GM21447 (cell line): Measurements from ENCODE around the gene PHF2.

Experiments used
- ATAC-seq: cut with Tn5 transposase; IDR thresholded peaks from one replicate; pipeline ENCODE4 v1.9.1; 2021; ENCODE audit not compliant: unreplicated experiment

PHF2 gene

GRCh38 chr9:93567271-93567959 is 9.0 kb upstream of the PHF2 start:
- peak; percentile 2 for ATAC-seq

- ATAC-seq = no peak
These were observed 8.2 kb upstream of the PHF2 start for GRCh38 chr9:93568169-93568568.

GRCh38 chr9:93569621-93570174 is 6.7 kb upstream of the PHF2 start:
- no peak for ATAC-seq

GRCh38 chr9:93572221-93572620 is 4.2 kb upstream of the PHF2 start:
- no peak for ATAC-seq

GRCh38 chr9:93572636-93573515 is 3.5 kb upstream of the PHF2 start:
- ATAC-seq = no peak

GRCh38 chr9:93573516-93573828 is 2.9 kb upstream of the PHF2 start:
- ATAC-seq = no peak

- no peak for ATAC-seq
These were observed 2.1 kb upstream of the PHF2 start for GRCh38 chr9:93574091-93574899.

- no peak for ATAC-seq
These were observed 1.2 kb upstream of the PHF2 start for GRCh38 chr9:93574900-93575795.

- peak; percentile 39 for ATAC-seq
These were observed 557 bp upstream of the PHF2 start for GRCh38 chr9:93575796-93576257.

- ATAC-seq = peak; percentile 23
These were observed 942 bp downstream of the PHF2 start for GRCh38 chr9:93577078-93577974.

- ATAC-seq = no peak
These were observed 1.7 kb downstream of the PHF2 start for GRCh38 chr9:93577975-93578682.

GRCh38 chr9:93578844-93579243 is 2.5 kb downstream of the PHF2 start:
- ATAC-seq = no peak

- ATAC-seq = no peak
These were observed 3.5 kb downstream of the PHF2 start for GRCh38 chr9:93579711-93580516.

GRCh38 chr9:93580654-93581380 is 4.4 kb downstream of the PHF2 start:
- ATAC-seq = no peak

GRCh38 chr9:93582115-93582514 is 5.7 kb downstream of the PHF2 start:
- ATAC-seq = no peak

GRCh38 chr9:93582550-93582949 is 6.2 kb downstream of the PHF2 start:
- ATAC-seq = no peak

GRCh38 chr9:93585259-93585658 is 8.9 kb downstream of the PHF2 start:
- ATAC-seq = no peak
